H1 (cell line): ENCODE data around the gene TAS2R41. TPM values are rescaled to one million over a fixed set of nuclear protein-coding genes. Genes with fewer than 3 reads are reported as not detected.

ENCODE experiments used
- CTCF ChIA-PET: fragments of 300-600 bp; sonication (Branson Sonifier 250); formaldehyde crosslinking; loops from one replicate; lab custom pipeline; 2021; ENCODE audit not compliant: partially characterized antibody; lab: Charles Lee
- POLR2A ChIA-PET: fragments of 300-600 bp; sonication (Branson Sonifier 250); formaldehyde crosslinking; loops from one replicate; lab custom pipeline; 2021; ENCODE audit warnings: inconsistent platforms; ENCODE audit not compliant: partially characterized antibody; lab: Charles Lee
- DNase-seq, 2 experiments: peaks; one replicate each; pipeline versions ENCODE4 v3.0.0 to v3.0.0-alpha.2; 2010 to 2022; ENCODE audit warnings: low spot score in 2 of 2, low read depth in 1 of 2, mixed read lengths in 1 of 2
- FAIRE-seq: peaks from 2 replicates; lab custom pipeline; 2011; peaks lifted over from hg19 to GRCh38; lab: Jason Lieb, UNC
- H2AFZ ChIP-seq: 2 replicates; pipeline ENCODE4 v1.8.1; 2012; ENCODE audit warnings: low read length, inconsistent platforms
- H2AK5ac ChIP-seq: 2 replicates; pipeline ENCODE4 v1.6.1; 2013; ENCODE audit warnings: low read depth, low read length
- H2BK120ac ChIP-seq: replicated peaks from 2 replicates; pipeline ENCODE3; 2013; ENCODE audit warnings: low read depth, low read length, inconsistent platforms
- H2BK12ac ChIP-seq: 2 replicates; pipeline ENCODE4 v1.6.1; 2013; ENCODE audit warnings: low read depth, low read length
- H2BK15ac ChIP-seq: 2 replicates; pipeline ENCODE4 v1.6.1; 2013; ENCODE audit warnings: low read length
- H2BK20ac ChIP-seq: 2 replicates; pipeline ENCODE4 v1.6.1; 2013; ENCODE audit warnings: low read length
- H2BK5ac ChIP-seq: 2 replicates; pipeline ENCODE4 v1.6.1; 2013; ENCODE audit warnings: low read depth, low read length
- H3K14ac ChIP-seq: 2 replicates; pipeline ENCODE4 v1.6.1; 2013; ENCODE audit warnings: inconsistent platforms; ENCODE audit not compliant: insufficient read length
- H3K18ac ChIP-seq: 2 replicates; pipeline ENCODE4 v1.6.1; 2013; ENCODE audit warnings: low read length; ENCODE audit errors: extremely low read depth
- H3K23ac ChIP-seq: 2 replicates; pipeline ENCODE4 v1.6.1; 2013; ENCODE audit warnings: inconsistent platforms; ENCODE audit not compliant: insufficient read length
- H3K23me2 ChIP-seq: 2 replicates; pipeline ENCODE4 v1.6.1; 2013; ENCODE audit warnings: low read depth, low read length
- H3K27ac ChIP-seq: 2 replicates; pipeline ENCODE4 v1.6.1; 2011; ENCODE audit warnings: low read depth, low read length, inconsistent platforms
- H3K27me3 ChIP-seq, 4 experiments: replicated peaks in 1 of 4; 1 replicate in 1 of 4; 2 replicates in 3 of 4; pipeline versions ENCODE4 v1.6.1 to v1.8.1; 2011 to 2013; ENCODE audit warnings: low read length in 3 of 4, mild to moderate bottlenecking in 3 of 4, inconsistent platforms in 2 of 4, mixed read lengths in 2 of 4, moderate library complexity in 1 of 4; ENCODE audit not compliant: control insufficient read depth in 3 of 4, insufficient read depth in 3 of 4; ENCODE audit errors: extremely low read depth in 1 of 4
- H3K36me3 ChIP-seq, 4 experiments: 2 replicates each; pipeline versions ENCODE4 v1.6.1 to v1.8.1; 2011 to 2013; ENCODE audit warnings: mild to moderate bottlenecking in 4 of 4, low read length in 3 of 4, moderate library complexity in 2 of 4, control low read depth in 1 of 4, inconsistent platforms in 1 of 4; ENCODE audit not compliant: insufficient read depth in 4 of 4, control insufficient read depth in 2 of 4
- H3K4ac ChIP-seq: replicated peaks from 2 replicates; pipeline ENCODE3; 2013; ENCODE audit warnings: low read length, low read depth, mixed read lengths, inconsistent platforms; ENCODE audit not compliant: insufficient read length
- H3K4me1 ChIP-seq, 4 experiments: replicated peaks in 1 of 4; 1 replicate in 1 of 4; 2 replicates in 3 of 4; pipeline versions ENCODE4 v1.6.1 to v1.8.1; 2011 to 2013; ENCODE audit warnings: low read length in 3 of 4, inconsistent platforms in 2 of 4, mixed read lengths in 1 of 4; ENCODE audit not compliant: insufficient read depth in 4 of 4, control insufficient read depth in 3 of 4
- H3K4me2 ChIP-seq, 2 experiments: 2 replicates each; pipeline versions ENCODE4 v1.6.1 to v1.8.1; 2011 to 2013; ENCODE audit warnings: low read depth in 2 of 2, low read length in 2 of 2, control low read depth in 1 of 2, inconsistent platforms in 1 of 2, mild to moderate bottlenecking in 1 of 2; ENCODE audit not compliant: insufficient read depth in 1 of 2
- H3K4me3 ChIP-seq, 4 experiments: fragments of 200-600, 300-600 bp in 1 of 4; sonication (generic), shearing (Covaris generic), sonication (Bioruptor Twin) in 1 of 4; 2 replicates each; pipeline versions ENCODE4 v1.5.1 to v1.8.1; 2011 to 2016; ENCODE audit warnings: low read length in 4 of 4, low read depth in 3 of 4, control low read depth in 2 of 4, inconsistent platforms in 2 of 4, mild to moderate bottlenecking in 2 of 4, mixed read lengths in 1 of 4, moderate library complexity in 1 of 4; ENCODE audit not compliant: insufficient read depth in 2 of 4; ENCODE audit errors: extremely low read depth in 1 of 4
- H3K56ac ChIP-seq: replicated peaks from 2 replicates; pipeline ENCODE3; 2013; ENCODE audit warnings: low read depth, mild to moderate bottlenecking, mixed read lengths, low read length, inconsistent platforms; ENCODE audit not compliant: insufficient read length
- H3K79me1 ChIP-seq: 2 replicates; pipeline ENCODE4 v1.6.1; 2013; ENCODE audit warnings: low read depth, low read length, control low read depth
- H3K79me2 ChIP-seq, 2 experiments: 2 replicates each; pipeline versions ENCODE4 v1.6.1 to v1.8.1; 2012 to 2013; ENCODE audit warnings: low read length in 2 of 2, mild to moderate bottlenecking in 2 of 2, inconsistent platforms in 1 of 2; ENCODE audit not compliant: insufficient read depth in 2 of 2, control insufficient read depth in 1 of 2
- H3K9ac ChIP-seq, 4 experiments: replicated peaks in 1 of 4; 1 replicate in 1 of 4; 2 replicates in 3 of 4; pipeline versions ENCODE4 v1.6.1 to v1.8.1; 2011 to 2013; ENCODE audit warnings: low read depth in 3 of 4, low read length in 3 of 4, control low read depth in 2 of 4, mild to moderate bottlenecking in 2 of 4, moderate library complexity in 2 of 4, inconsistent platforms in 1 of 4; ENCODE audit errors: extremely low read depth in 1 of 4
- H3K9me3 ChIP-seq, 2 experiments: 2 replicates each; pipeline versions ENCODE4 v1.6.1 to v1.8.1; 2012 to 2013; ENCODE audit warnings: mild to moderate bottlenecking in 2 of 2, moderate library complexity in 2 of 2, control low read depth in 1 of 2, inconsistent platforms in 1 of 2, low read depth in 1 of 2, low read length in 1 of 2, mixed read lengths in 1 of 2; ENCODE audit not compliant: insufficient read depth in 2 of 2
- H4K20me1 ChIP-seq, 2 experiments: replicated peaks in 1 of 2; 2 replicates each; pipeline versions ENCODE3 to v1.8.1; 2011 to 2013; ENCODE audit warnings: inconsistent platforms in 2 of 2, low read length in 2 of 2, mild to moderate bottlenecking in 1 of 2; ENCODE audit not compliant: insufficient read depth in 2 of 2, control insufficient read depth in 1 of 2
- H4K5ac ChIP-seq: 2 replicates; pipeline ENCODE4 v1.6.1; 2013; ENCODE audit warnings: low read length, low read depth, mixed read lengths, inconsistent platforms; ENCODE audit not compliant: insufficient read length
- H4K8ac ChIP-seq: 2 replicates; pipeline ENCODE4 v1.8.0; 2013; ENCODE audit warnings: mild to moderate bottlenecking, moderate library complexity, low read length, inconsistent platforms; ENCODE audit not compliant: insufficient read depth; ENCODE audit errors: extremely low read depth
- H4K91ac ChIP-seq: replicated peaks from 2 replicates; pipeline ENCODE3; 2013; ENCODE audit warnings: low read length, mixed read lengths, inconsistent platforms; ENCODE audit not compliant: insufficient read length
- RFX5 ChIP-seq: IDR thresholded peaks from 2 replicates; pipeline ENCODE4 v1.6.1; 2011; ENCODE audit warnings: low read depth, low read length, improper control_type of control experiment, borderline replicate concordance
- WGBS, 2 experiments: shearing (Covaris generic) in 1 of 2; methylation state at CpG; one replicate each; pipeline versions ENCODE4 v1.1.6 to v1.1.7; 2013 to 2015; ENCODE audit warnings: low lambda C conversion rate in 2 of 2, mixed read lengths in 2 of 2, inconsistent platforms in 1 of 2, low coverage in 1 of 2, missing lambda C conversion rate in 1 of 2; ENCODE audit not compliant: insufficient replicate concordance in 2 of 2, insufficient coverage in 1 of 2, insufficient read length in 1 of 2; ENCODE audit errors: extremely low coverage in 1 of 2, missing lambda C conversion rate in 1 of 2; 5-methylcytosine and 5-hydroxymethylcytosine counted together
- polyA plus RNA-seq, 7 experiments: library from polyadenylated mRNA; depleted of rRNA in 3 of 7; stranded (reverse) in 5 of 7; unstranded in 2 of 7; fragments of >200 nt in 5 of 7; fragments of 200-250 nt in 2 of 7; gene quantifications; 1 replicate in 5 of 7; 2 replicates in 1 of 7; 4 replicates in 1 of 7; pipeline versions ENCODE4 v1.2.1 to v1.2.3, GENCODE V29; 2011 to 2013; ENCODE audit warnings: missing spikeins in 2 of 7, mixed read lengths in 2 of 7
- total RNA-seq: library from RNA; stranded (reverse); fragmentation: NEBNext Ultra II Directional; extraction: Animal tissue kit (Norgen Biotek cat#: 25700); gene quantifications from 2 replicates; pipeline ENCODE4 v1.2.1, GENCODE V29; 2021

Gene TAS2R41
- total and polyA plus RNA-seq, 2 of the 8 experiments (the other 6 are each of a cell fraction or from before 2014, with no cell fraction given) = 0.12 TPM; not detected in 1

- no peaks in the 10 kb centered on the region for H3K79me2 ChIP-seq
- ChIA-PET POLR2A (interaction anchor here (0.6 kb wide), 1 partner anchor 17 kb away, joined by 6 read pairs; no protein-coding TSS in a partner anchor), CTCF (interaction anchor here (0.6 to 1.9 kb wide), 5 partner anchors 15 to 236 kb away, joined by 3 to 4 read pairs (median 3); no protein-coding TSS in a partner anchor)
- H3K14ac ChIP-seq = no peak overlapping the region
- no peaks in the 10 kb centered on the region for H3K4me1 ChIP-seq
- H4K5ac ChIP-seq = no peak overlapping the region
- no peak overlapping the region for H2BK15ac ChIP-seq
- no peak overlapping the region for H2BK12ac ChIP-seq
- H3K4me3 ChIP-seq = no peak overlapping the region
- H2AK5ac ChIP-seq = no peak overlapping the region
- H2BK120ac ChIP-seq = no peak overlapping the region
- FAIRE-seq (no peak), DNase-seq (no peak)
- H4K20me1 ChIP-seq = no peaks in the 10 kb centered on the region
- no peak overlapping the region for H3K9ac ChIP-seq
- H3K9me3 ChIP-seq = no peaks in the 10 kb centered on the region
- H2BK5ac ChIP-seq = no peak overlapping the region
- H3K36me3 ChIP-seq = no peaks in the 10 kb centered on the region
- no peak overlapping the region for H3K18ac ChIP-seq
- no peak overlapping the region for H2BK20ac ChIP-seq
- no peak overlapping the region for H3K4ac ChIP-seq
- no peak overlapping the region for H2AFZ ChIP-seq
- no peak overlapping the region for H3K23ac ChIP-seq
- no peaks in the 10 kb centered on the region for H3K79me1 ChIP-seq
- H4K91ac ChIP-seq = no peak overlapping the region
- H4K8ac ChIP-seq = no peak overlapping the region
- no peak overlapping the region for H3K56ac ChIP-seq
- H3K27me3 ChIP-seq = no peaks in the 10 kb centered on the region
- H3K27ac ChIP-seq = no peak overlapping the region
- no peak overlapping the region for H3K4me2 ChIP-seq
- WGBS, 2 experiments = 87% methylated on average over 6 of the region's 6 CpGs; no CpG with 5 or more reads in 1 of the 2 experiments
- no peaks in the 10 kb centered on the region for H3K23me2 ChIP-seq
- no peak for TF ChIP-seq RFX5
These were observed 7.8 kb downstream of the TAS2R41 start for GRCh38 chr7:143485500-143485899.
